BJ (cell line): ENCODE data around the gene RALB. TPM values are rescaled to one million over a fixed set of nuclear protein-coding genes. Genes with fewer than 3 reads are reported as not detected.
A peak's percentile ranks its signal among the peaks of the same experiment; 100 is the strongest.
"Not testable (repeated sequence)": the region's sequence is repeated elsewhere in the genome, so short reads cannot be mapped to it uniquely, and the experiment has no call there.

Source experiments
- CTCF ChIA-PET: fragments of 350-600 bp; formaldehyde crosslinking; extraction: SDS; loops from one replicate; lab custom pipeline; 2021; ENCODE audit warnings: antibody characterized with exemption, inconsistent platforms; lab: Yijun Ruan, JAX
- POLR2A ChIA-PET: fragments of 300-600 bp; sonication (Branson Sonifier 250); formaldehyde crosslinking; extraction: SDS; loops from one replicate; lab custom pipeline; 2021; ENCODE audit warnings: antibody characterized with exemption; lab: Charles Lee
- DNase-seq: peaks from one replicate; pipeline ENCODE4 v3.0.0-alpha.2; 2011; ENCODE audit warnings: low read depth
- H3K27me3 ChIP-seq: 2 replicates; pipeline ENCODE4 v1.6.0; 2011; ENCODE audit warnings: low read length; ENCODE audit not compliant: control insufficient read depth, insufficient read depth
- H3K36me3 ChIP-seq: 2 replicates; pipeline ENCODE4 v1.5.1; 2011; ENCODE audit warnings: low read length; ENCODE audit not compliant: control insufficient read depth, insufficient read depth
- H3K4me3 ChIP-seq: 2 replicates; pipeline ENCODE4 v1.5.1; 2011; ENCODE audit warnings: low read depth, mild to moderate bottlenecking, control low read depth, low read length
- CTCF ChIP-seq: IDR thresholded peaks from 2 replicates; pipeline ENCODE4 v1.5.1; 2011; ENCODE audit warnings: low read depth, mild to moderate bottlenecking, control low read depth, inconsistent platforms, low read length, moderate library complexity; ENCODE audit not compliant: insufficient read depth
- polyA plus RNA-seq: library from polyadenylated mRNA; depleted of rRNA; stranded (reverse); fragments of >200 nt; gene quantifications from 2 replicates; pipeline ENCODE4 v1.2.3, GENCODE V29; 2011

The RALB gene
- polyA plus RNA-seq, 1 experiment = 33.3 TPM

GRCh38 chr2:120308038-120308910, 55.6 kb downstream of the RALB start:
- Histone ChIP-seq H3K4me3 (no peak overlapping the region), H3K27me3 (no peaks in the 10 kb centered on the region), H3K36me3 (peaks cover 5% of the 10 kb centered on the region)
- POLR2A ChIA-PET = no interaction called here
- no peak for DNase-seq
- CTCF ChIA-PET = interaction anchor here (1.1 kb wide), 1 partner anchor 11 kb away, joined by 4 read pairs; no protein-coding TSS in a partner anchor
- TF ChIP-seq CTCF = no peak

- POLR2A ChIA-PET = no interaction called here
- CTCF ChIA-PET = interaction anchor here (1.4 kb wide), 1 partner anchor 19 kb away, joined by 3 read pairs; no protein-coding TSS in a partner anchor
- Histone ChIP-seq H3K27me3 (no peaks in the 10 kb centered on the region), H3K4me3 (no peak overlapping the region), H3K36me3 (peaks cover 1% of the 10 kb centered on the region)
- TF ChIP-seq CTCF = no peak
- DNase-seq = no peak
These were observed 57.5 kb downstream of the RALB start for GRCh38 chr2:120310136-120310535.

GRCh38 chr2:120310841-120311240, 58.2 kb downstream of the RALB start:
- POLR2A ChIA-PET, DNase-seq, H3K27me3 ChIP-seq, H3K4me3 ChIP-seq, H3K36me3 ChIP-seq: not testable (repeated sequence)
- CTCF ChIA-PET = interaction anchor here (0.6 to 2.8 kb wide), 5 partner anchors 8 to 816 kb away, joined by 3 to 40 read pairs (median 3); no protein-coding TSS in a partner anchor

GRCh38 chr2:120312076-120312475, 59.4 kb downstream of the RALB start:
- H3K36me3 ChIP-seq = no peaks in the 10 kb centered on the region; the same call in 1 of the 2 replicates
- no peak for DNase-seq
- ChIA-PET CTCF (interaction anchor here (0.7 to 3.8 kb wide), 23 partner anchors 9 to 608 kb away, joined by 3 to 40 read pairs (median 4); partner anchors contain the start of gene RALB), POLR2A (no interaction called here)
- H3K4me3 ChIP-seq = no peak overlapping the region
- no peak for TF ChIP-seq CTCF
- no peaks in the 10 kb centered on the region for H3K27me3 ChIP-seq

GRCh38 chr2:120312860-120313694, 60.4 kb downstream of the RALB start:
- ChIA-PET CTCF (interaction anchor here (0.5 to 3.8 kb wide), 49 partner anchors 8 to 767 kb away, joined by 3 to 40 read pairs (median 4); partner anchors contain the start of gene RALB), POLR2A (interaction anchor here (0.6 to 0.7 kb wide), 2 partner anchors 90 to 138 kb away, joined by 5 read pairs; partner anchors contain the start of gene TMEM185B)
- TF ChIP-seq CTCF = peak; percentile 95
- no peaks in the 10 kb centered on the region for H3K36me3 ChIP-seq
- peak overlapping the region; percentile 40 for H3K4me3 ChIP-seq
- DNase-seq = peak; percentile 22
- no peaks in the 10 kb centered on the region for H3K27me3 ChIP-seq
